T47D (cell line): ENCODE measurements around the gene AMOT.

Source experiments
- DNase-seq, 2 experiments: peaks; one replicate each; pipeline versions ENCODE4 v3.0.0 to v3.0.0-alpha.2; 2011 to 2012; ENCODE audit warnings: low read depth in 1 of 2, low spot score in 1 of 2
- JUND ChIP-seq: IDR thresholded peaks from 2 replicates; pipeline ENCODE4 v1.6.1; 2012; ENCODE audit warnings: low read depth
- in situ Hi-C: cut with HindIII; loops from 2 replicates; pipeline ENCODE4 v1.10.0; 2016; ENCODE audit warnings: low sequenced_read_pairs, low pct_unique_long_range_greater_than_20kb

AMOT gene

GRCh38 chrX:112736310-112736709, 104.3 kb downstream of the AMOT start:
- in situ Hi-C loops = no loop called here
- peak in 1 of 2 experiments; percentile 25 for DNase-seq
- no peak for TF ChIP-seq JUND

GRCh38 chrX:112735147-112735546, 105.5 kb downstream of the AMOT start:
- no peak for TF ChIP-seq JUND
- in situ Hi-C loops = no loop called here
- DNase-seq = no peak

GRCh38 chrX:112734290-112734689, 106.3 kb downstream of the AMOT start:
- DNase-seq = no peak
- in situ Hi-C loops = no loop called here
- TF ChIP-seq JUND = no peak

GRCh38 chrX:112731793-112732192, 108.8 kb downstream of the AMOT start:
- no peak for TF ChIP-seq JUND
- DNase-seq = no peak
- in situ Hi-C loops = no loop called here
